NT2/D1 (cell line): ENCODE data around the gene KDM2B.
A peak's percentile ranks its signal among the peaks of the same experiment; 100 is the strongest.

Experiments
- DNase-seq: peaks from one replicate; pipeline ENCODE4 v3.0.0-alpha.2; 2011; ENCODE audit warnings: low read depth, low spot score
- H3K27me3 ChIP-seq: 2 replicates; pipeline ENCODE4 v1.6.0; 2011; ENCODE audit warnings: mild to moderate bottlenecking; ENCODE audit not compliant: insufficient read length, insufficient read depth
- H3K36me3 ChIP-seq: 2 replicates; pipeline ENCODE4 v1.6.1; 2011; ENCODE audit warnings: mild to moderate bottlenecking, low read length, mixed read lengths; ENCODE audit not compliant: insufficient read depth, insufficient read length
- H3K4me1 ChIP-seq: 2 replicates; pipeline ENCODE4 v1.5.1; 2011; ENCODE audit not compliant: insufficient read depth, insufficient read length
- H3K4me3 ChIP-seq: 2 replicates; pipeline ENCODE4 v1.5.1; 2011; ENCODE audit warnings: low read depth; ENCODE audit not compliant: insufficient read length
- H3K9ac ChIP-seq: 2 replicates; pipeline ENCODE4 v1.6.0; 2011; ENCODE audit warnings: low read depth; ENCODE audit not compliant: insufficient read length
- H3K9me3 ChIP-seq: 2 replicates; pipeline ENCODE4 v1.5.1; 2011; ENCODE audit warnings: mild to moderate bottlenecking, low read length; ENCODE audit not compliant: insufficient read depth
- SUZ12 ChIP-seq: IDR thresholded peaks from 2 replicates; pipeline ENCODE4 v1.6.1; 2011; ENCODE audit not compliant: insufficient read length, insufficient read depth; ENCODE audit errors: extremely low read depth
- YY1 ChIP-seq: IDR thresholded peaks from 2 replicates; pipeline ENCODE4 v1.6.1; 2011; ENCODE audit not compliant: insufficient read length, insufficient read depth
- ZNF274 ChIP-seq: IDR thresholded peaks from 2 replicates; pipeline ENCODE4 v1.6.1; 2011; ENCODE audit warnings: mild to moderate bottlenecking, low read depth, low read length

KDM2B gene

DNA sequence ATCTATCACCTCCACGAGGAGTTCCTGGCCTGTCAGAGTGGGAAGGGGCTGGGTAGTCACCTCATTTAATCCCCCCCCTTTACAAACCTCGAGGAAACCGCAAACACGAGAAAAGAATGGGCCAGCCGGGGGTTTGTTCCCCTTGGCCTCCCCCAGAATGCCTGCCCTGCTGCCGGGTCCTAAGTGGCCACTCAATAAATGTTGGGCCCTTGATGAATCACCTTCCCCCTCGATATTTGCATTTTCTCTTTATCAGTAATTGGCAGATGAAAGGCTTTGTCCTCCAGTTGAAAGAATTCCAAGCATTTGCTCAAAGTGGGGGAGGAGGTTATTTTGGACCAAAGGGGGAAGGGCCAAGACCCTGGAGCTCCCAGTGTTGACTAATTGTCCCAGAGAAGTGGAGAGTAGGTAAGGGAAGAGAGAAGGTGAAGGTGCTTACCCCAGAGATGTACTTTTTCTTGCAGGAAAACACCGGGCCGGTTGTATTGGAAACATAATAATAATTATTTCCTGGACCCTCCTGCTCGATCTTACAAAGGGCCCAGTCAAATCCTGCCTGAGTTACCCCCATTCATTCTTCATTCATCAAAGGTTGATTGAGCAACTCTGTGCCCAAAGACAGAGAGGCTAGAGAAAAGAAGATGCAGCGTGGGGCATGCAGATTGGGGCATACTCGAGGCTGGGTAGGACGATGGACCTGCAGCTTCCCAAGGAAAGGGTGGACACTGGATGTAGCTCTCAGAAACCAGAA lies 1.9 kb upstream of the KDM2B start:
- no peaks in the 10 kb centered on the region for H3K9me3 ChIP-seq
- peak; percentile 96 for DNase-seq
- H3K27me3 ChIP-seq: no peaks in the 10 kb centered on the region
- peak overlapping the region; percentile 87 for H3K9ac ChIP-seq
- TF ChIP-seq SUZ12 (no peak), YY1 (no peak), ZNF274 (no peak)
- H3K36me3 ChIP-seq: no peaks in the 10 kb centered on the region
- peak overlapping the region; percentile 57 for H3K4me3 ChIP-seq
- peaks cover 3% of the 10 kb centered on the region for H3K4me1 ChIP-seq

DNA sequence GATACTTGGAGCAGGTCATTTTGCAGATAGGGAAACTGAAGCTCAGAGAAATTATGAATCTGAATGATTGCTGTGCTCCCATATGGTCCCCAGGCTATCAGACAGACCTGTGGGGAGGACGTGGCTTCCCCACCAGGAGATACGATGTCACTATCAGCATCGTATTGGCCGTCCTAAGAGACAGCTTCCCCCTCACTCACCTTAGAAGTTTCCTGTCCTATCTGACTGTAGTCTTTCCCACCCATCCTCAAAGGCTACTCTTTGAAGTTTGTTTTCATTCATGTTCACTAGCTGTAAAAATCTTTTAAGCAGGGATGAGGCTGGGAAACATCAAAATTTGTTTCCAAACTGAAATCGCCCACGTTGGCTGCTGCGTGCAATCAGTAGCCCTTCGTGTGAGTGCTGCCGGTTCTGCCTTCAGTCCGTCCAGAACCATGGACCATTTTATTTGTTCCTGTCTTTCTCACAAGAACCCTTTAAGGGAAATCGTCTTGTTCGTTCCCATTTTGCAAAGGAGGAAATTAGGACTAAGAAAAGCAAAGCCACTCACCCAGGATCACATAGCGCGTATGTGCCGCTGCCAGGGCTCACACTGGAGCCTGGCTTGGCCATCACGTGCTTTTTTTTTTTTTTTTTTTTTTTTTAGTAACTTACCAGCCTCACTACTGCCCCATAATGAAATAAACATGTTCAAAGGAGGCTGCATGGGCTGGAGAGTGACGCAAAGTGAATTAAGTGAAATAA lies 1.0 kb upstream of the KDM2B start:
- Histone ChIP-seq H3K9ac (peak overlapping the region; percentile 87), H3K9me3 (no peaks in the 10 kb centered on the region), H3K36me3 (no peaks in the 10 kb centered on the region), H3K4me1 (peaks cover 3% of the 10 kb centered on the region), H3K27me3 (no peaks in the 10 kb centered on the region), H3K4me3 (peak overlapping the region; percentile 57)
- TF ChIP-seq SUZ12: no peak
- no peak for TF ChIP-seq YY1
- no peak for TF ChIP-seq ZNF274
- no peak for DNase-seq

- H3K36me3 ChIP-seq: peaks cover 8% of the 10 kb centered on the region
- H3K9me3 ChIP-seq: no peaks in the 10 kb centered on the region
- peak overlapping the region; percentile 81 for H3K4me3 ChIP-seq
- DNase-seq: no peak
- H3K9ac ChIP-seq: peak overlapping the region; percentile 99
- TF ChIP-seq ZNF274: no peak
- no peak for TF ChIP-seq YY1
- no peak for TF ChIP-seq SUZ12
- peaks cover 9% of the 10 kb centered on the region for H3K4me1 ChIP-seq
- no peaks in the 10 kb centered on the region for H3K27me3 ChIP-seq
Observed at GRCh38 chr12:121579981-121580868, 598 bp downstream of the KDM2B start.

DNA sequence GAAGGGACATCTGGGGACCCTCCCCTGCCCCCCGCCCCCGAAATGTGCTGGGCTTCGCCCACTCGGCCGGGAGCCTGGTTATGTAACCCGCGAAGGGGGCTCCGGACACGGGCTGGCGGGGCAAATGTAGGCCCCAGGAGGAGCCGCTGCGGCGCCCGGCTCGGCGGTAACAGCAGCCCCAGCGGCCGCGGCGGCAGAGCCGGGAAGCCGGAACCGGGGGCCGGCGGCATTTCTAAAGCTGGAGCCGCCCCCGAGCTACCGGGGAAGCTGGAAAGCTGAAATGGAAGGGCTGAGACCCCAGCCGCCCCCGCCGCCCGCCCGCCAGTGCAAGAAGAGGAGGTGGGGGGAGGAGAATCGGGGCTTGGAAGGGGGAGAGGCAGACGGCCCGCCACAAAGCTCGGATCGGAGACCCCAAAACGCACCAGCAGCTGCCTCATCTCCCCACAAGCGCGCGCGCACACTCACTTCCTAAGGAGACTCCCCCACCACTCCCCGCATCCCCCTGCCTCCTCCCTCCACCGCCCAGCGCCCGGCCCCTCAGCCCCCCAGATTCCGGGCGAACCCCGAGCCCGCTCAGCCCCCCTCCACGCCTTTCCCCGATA lies 1.5 kb downstream of the KDM2B start:
- Histone ChIP-seq H3K4me3 (peak overlapping the region; percentile 81), H3K4me1 (peaks cover 14% of the 10 kb centered on the region), H3K9ac (peak overlapping the region; percentile 99), H3K27me3 (no peaks in the 10 kb centered on the region), H3K36me3 (peaks cover 17% of the 10 kb centered on the region), H3K9me3 (no peaks in the 10 kb centered on the region)
- TF ChIP-seq ZNF274 (no peak), YY1 (no peak), SUZ12 (no peak)
- DNase-seq: no peak

DNA sequence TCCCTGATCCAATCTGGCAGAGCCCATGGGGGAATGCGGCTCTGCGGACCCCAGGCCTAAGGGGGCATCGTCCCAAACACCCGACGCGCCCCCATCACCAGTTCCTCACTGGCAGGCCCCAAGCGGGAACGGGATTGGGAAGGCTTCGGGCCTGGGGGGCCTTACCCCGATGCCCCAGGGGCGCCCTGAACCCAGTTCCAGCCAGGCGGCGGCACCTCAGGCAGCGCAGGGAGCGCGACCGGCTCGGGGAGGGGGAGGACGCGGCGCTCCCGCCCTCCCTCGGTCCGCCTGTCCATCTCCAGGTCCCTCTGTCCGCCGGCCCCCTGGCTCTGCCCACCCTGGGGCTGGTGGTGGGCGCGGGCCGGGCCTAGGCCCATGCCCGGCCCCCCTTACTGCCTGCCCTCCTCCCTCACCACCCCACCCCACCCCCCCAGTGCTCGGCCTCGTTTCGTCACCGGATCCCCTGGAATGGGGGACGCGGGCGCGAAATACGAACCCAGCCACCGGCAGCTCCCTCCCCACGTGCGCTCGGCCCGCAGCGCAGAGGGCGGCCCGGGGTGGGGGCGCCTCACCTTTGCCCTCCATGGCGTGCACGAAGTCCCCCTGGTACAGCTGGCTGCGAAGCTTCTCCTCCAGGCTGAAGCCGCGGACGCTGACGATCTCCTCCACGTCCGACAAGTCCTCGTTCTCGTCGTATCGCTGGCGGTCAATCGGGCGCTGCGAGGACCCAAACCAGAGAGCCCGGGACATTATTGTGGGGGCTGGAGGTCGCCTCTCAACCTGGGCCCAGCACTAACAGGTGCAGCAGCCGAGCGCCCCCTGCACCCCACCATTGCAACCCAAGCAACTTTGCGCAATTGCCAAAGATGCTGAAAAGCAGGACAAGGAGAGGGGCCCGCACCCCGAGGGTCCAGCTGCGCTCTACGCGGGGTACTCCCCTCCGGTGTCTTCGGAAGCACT lies 2.3 kb downstream of the KDM2B start:
- no peaks in the 10 kb centered on the region for H3K9me3 ChIP-seq
- H3K9ac ChIP-seq: peak overlapping the region; percentile 99
- H3K4me3 ChIP-seq: peak overlapping the region; percentile 81
- DNase-seq: no peak
- peaks cover 14% of the 10 kb centered on the region for H3K4me1 ChIP-seq
- H3K27me3 ChIP-seq: no peaks in the 10 kb centered on the region
- TF ChIP-seq YY1: no peak
- no peak for TF ChIP-seq SUZ12
- no peak for TF ChIP-seq ZNF274
- H3K36me3 ChIP-seq: peaks cover 24% of the 10 kb centered on the region
